Fibroblast of skin of scalp (primary cell): ENCODE data around the gene KAT6B.
A peak's percentile ranks its signal among the peaks of the same experiment; 100 is the strongest.

Experiments used
- DNase-seq: peaks from one replicate; pipeline ENCODE4 v3.0.0-alpha.2; 2013

Gene KAT6B

DNA sequence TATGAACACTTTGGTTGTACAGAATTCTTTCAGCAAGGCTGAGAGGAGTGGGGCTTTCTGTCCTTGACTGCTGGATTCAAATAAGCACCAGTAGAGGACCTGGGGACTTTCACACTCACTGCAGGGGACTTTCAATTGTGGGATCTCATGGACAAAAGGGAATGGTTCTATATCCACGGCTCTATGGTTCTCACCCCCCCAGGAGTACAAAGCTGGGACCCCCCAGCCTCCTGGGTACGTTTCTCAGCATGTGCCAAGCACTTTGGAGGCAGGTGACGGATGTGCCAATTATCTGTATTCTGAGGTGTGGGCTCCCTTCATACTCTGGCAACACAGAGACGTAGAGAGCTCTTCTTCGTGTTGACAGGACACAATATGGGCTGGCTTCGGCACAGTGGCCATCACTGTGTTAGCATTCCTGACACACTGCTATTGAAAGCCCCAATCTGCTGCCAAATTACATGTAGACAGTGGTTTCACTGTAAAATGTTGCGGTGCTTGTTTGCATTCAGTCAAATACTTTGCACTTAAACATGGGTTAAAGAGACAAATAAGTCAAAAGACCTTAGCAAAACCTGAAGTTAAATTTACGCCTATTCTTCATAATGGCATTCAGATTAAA lies 192.4 kb downstream of the KAT6B start:
- DNase-seq = no peak

DNA sequence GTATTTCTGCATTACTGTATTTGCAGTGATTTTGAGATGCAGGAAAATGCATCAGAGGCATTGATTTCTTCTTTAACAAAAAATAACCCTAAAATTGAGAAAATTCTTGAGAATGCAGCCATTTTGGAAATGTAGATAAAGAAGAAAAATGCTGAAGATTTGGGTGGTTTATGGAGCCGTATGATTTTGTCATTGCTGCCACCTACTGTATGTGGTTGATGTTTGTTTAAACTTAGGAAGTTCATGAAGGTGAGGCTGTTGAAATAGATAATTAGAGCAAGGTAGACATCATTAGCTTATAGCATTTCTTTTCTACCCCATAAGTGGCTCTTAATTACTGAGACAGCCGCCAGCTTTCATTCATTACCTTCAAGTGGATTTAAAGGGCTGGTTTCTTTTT lies 193.0 kb downstream of the KAT6B start:
- DNase-seq = peak; percentile 36

DNA sequence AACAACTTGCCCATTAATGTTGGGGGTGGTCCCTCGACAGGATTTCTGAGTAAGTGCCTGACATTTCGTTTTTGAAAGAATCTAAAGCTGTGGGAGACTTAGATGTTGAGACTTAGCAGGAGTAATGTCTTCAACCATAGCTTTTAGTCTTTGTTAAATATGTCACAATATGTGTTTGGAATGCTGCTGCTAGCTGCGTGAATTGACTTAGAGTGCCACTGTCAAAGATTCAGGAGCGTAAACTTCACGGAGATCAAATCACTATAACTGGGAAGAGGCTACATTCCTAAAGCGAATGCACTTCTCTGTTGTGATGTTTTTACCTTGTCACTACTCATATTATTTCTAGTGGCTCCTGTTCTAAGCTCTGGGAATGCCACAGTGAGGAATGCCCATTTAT lies 193.8 kb downstream of the KAT6B start:
- no peak for DNase-seq

DNA sequence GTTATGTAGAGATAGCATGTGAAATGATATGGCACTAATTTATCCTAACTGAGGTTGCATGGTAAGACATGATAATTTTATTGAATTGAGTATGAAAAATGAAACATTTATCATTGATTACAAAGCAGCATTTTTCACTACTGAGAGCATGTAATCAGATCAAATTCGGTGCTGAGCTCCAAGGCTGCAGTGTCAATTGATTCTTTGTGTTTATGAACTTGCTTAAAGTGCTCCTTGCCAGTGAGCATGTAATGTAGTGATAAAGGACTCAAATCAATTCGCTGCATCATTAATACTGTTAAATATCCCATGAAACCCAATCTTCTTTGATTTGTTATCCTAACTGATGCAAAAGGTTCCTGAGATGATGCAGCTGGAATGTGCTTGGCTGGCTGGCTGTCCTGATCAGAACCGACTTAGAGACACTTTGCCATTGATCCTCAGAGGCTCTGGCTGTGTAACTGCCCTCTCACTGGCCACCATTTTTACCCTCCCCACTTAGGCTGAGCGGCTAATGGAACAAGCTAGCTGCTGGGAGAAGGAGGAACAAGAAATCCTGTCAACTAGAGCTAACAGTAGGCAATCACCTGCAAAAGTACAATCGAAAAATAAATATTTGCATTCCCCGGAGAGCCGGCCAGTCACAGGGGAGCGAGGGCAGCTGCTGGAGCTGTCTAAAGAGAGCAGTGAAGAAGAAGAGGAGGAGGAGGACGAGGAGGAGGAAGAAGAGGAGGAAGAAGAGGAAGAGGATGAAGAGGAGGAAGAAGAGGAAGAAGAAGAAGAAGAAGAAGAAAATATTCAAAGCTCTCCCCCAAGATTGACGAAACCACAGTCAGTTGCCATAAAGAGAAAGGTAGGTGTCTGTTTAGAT lies 195.2 kb downstream of the KAT6B start:
- DNase-seq = no peak

DNA sequence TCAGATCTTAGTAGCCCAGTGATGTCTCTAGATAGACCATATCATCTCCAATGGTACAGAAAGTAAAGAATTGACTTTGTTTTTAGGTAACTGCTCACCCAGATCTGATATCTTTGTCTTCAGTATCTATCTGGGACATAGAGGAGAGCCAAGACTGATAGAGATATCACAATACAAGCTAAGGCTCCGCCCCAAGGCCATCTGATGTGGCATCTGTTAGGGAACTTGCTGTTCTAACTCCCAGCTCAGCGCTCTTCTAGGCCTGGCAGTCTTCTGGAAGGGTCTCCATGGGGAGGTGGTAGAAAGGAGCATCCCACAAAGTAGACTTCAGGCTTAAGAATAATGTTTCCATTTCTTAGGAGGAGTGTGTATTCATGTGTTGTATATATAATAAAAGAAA lies 196.7 kb downstream of the KAT6B start:
- DNase-seq = no peak

DNA sequence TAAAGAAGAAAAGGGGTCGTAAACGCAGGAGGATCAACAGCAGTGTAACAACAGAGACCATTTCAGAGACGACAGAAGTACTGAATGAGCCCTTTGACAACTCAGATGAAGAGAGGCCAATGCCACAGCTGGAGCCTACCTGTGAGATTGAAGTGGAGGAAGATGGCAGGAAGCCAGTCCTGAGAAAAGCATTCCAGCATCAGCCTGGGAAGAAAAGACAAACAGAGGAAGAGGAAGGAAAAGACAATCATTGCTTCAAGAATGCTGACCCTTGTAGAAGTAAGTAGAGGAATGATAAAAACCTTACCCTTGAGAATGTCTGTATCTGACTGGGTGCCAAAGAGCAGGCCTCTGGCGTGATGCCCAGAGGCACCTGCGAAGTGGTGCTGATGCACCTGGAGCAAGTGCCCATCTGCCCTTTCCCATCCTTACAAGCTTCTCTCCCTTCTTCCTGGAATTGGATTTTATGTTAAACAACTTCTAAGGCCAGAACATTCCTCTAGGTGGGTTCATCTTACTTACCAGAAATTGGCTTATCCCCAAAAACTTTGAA lies 198.6 kb downstream of the KAT6B start:
- no peak for DNase-seq

DNA sequence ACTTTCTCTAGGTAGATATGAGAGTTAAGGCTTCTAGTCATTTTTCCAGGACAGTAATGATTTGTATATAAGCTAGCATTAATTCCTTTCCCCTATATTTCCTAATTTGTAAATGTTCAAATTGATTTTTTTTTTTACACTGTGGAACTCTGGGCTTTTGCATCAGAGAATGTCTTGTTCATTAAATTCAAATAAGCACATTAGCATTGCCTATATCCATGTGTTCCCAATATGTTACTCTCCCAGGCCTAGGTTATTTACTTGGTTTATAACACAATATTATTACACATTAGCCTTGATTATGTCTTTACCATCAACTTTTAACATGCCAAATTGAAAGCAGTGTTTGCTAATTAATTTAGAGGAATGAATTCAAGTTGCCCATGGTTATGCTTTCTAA lies 201.6 kb downstream of the KAT6B start:
- DNase-seq = no peak

DNA sequence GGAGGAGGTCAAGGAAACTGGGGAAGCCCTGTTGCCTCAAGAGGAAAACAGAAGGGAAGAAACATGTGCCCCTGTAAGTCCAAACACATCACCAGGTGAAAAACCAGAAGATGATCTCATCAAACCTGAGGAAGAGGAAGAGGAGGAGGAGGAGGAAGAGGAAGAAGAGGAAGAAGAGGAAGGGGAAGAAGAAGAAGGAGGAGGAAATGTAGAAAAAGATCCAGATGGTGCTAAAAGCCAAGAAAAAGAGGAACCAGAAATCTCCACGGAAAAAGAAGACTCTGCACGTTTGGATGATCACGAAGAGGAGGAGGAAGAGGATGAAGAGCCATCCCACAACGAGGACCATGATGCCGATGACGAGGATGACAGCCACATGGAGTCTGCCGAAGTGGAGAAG lies 202.3 kb downstream of the KAT6B start:
- no peak for DNase-seq

DNA sequence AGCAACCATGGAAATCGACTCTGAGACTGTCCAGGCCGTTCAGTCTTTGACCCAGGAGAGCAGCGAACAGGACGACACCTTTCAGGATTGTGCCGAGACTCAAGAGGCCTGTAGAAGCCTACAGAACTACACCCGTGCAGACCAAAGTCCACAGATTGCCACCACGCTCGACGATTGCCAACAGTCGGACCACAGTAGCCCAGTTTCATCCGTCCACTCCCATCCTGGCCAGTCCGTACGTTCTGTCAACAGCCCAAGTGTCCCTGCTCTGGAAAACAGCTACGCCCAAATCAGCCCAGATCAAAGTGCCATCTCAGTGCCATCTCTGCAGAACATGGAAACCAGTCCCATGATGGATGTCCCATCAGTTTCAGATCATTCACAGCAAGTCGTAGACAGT lies 203.0 kb downstream of the KAT6B start:
- DNase-seq = no peak

DNA sequence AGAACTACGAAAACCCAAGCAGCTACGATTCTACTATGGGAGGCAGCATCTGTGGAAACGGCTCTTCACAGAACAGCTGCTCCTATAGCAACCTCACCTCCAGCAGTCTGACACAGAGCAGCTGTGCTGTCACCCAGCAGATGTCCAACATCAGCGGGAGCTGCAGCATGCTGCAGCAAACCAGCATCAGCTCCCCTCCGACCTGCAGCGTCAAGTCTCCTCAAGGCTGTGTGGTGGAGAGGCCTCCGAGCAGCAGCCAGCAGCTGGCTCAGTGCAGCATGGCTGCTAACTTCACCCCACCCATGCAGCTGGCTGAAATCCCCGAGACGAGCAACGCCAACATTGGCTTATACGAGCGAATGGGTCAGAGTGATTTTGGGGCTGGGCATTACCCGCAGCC lies 203.5 kb downstream of the KAT6B start:
- DNase-seq = no peak

DNA sequence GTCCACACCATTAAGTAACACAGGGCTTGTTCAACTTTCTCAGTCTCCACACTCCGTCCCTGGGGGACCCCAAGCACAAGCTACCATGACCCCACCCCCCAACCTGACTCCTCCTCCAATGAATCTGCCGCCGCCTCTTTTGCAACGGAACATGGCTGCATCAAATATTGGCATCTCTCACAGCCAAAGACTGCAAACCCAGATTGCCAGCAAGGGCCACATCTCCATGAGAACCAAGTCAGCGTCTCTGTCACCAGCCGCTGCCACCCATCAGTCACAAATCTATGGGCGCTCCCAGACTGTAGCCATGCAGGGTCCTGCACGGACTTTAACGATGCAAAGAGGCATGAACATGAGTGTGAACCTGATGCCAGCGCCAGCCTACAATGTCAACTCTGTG lies 204.0 kb downstream of the KAT6B start:
- no peak for DNase-seq

DNA sequence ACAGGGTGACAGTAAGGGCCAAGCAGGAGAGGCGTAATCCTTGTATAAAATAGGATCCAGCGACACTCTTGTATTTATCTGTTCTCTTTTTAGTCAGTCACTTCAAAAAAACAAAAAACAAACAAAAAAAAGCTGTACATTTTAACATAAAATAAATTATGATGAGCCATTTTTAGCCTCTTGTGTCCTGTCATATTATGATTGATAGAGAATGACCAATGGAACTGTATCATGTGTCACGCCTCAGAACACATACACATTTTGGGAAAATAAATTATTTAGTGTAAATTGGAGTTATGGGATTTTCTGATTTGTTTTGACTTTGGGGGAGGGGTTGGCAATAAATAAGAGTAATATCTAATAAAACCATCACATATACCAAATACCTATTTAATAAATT lies 205.7 kb downstream of the KAT6B start:
- DNase-seq = no peak

DNA sequence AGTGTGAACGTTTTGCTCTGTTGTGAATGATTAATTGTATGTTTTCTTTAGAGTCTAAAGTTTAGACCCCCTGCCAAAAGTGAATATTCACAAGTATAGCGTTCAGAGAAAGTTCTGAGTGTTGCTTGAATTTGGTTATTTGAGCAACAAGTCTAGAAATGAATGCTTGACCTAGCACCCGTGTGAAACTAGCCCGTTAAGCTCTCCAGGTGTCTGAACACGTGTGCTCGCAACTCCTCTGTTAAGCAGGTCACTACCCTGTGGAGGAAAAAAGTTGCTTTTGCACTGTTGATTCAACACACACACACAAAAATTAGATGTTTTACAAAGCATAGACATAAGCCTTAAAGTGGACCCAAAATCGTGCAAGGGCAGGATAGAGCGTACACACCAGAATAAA lies 206.4 kb downstream of the KAT6B start:
- no peak for DNase-seq

DNA sequence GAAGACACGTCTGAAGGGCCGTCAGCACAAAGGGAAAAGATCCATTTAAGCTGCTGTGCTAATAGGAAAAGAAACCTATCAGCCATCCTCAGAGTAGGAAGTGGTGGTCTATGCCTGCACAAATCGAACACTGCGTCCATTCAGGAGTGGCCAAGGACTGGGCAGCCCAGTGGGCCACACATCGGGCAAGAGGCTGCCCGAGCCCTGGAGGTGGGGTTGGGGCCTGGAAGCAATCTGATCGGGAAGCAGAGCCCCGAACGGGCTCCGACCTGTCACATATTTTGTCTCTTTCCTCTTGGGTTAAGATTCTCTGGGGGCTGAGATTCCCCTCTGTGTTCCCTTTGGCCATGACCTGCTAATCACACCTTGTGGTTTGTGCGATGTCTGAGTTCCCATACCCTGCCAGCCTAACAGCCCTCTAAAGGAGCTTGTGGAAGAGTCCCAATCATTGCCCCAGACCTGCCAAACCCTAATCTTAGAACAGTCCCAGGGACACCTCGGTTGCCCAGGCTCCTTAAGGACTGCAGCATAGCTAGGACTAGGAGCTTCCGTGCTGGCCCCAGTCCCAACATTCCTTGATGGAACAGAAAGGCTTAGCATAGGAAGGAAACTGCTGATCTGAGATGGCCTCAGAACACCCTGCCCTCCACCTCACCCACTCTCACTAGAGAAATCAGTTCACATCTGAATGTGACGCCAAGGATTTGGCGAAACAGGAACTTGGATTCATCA lies 207.2 kb downstream of the KAT6B start:
- DNase-seq = no peak

DNA sequence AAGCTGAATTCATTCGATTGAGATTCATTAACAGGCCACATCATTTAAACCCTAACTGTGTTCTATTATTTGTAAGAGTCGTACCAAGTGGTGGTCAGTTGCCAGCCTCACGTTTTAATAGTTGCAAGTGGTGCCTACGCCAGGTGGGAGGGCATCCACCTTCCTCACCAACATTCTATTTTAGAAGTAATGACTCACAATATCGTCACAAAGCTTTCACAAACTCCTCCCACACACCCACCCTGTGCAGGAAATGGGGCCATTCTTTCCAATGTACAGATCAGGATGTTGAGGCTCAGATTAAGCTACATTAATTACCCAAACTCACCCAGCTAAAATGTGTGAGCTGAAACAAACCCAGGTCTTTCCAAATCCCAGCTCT lies 207.7 kb downstream of the KAT6B start:
- DNase-seq = no peak

DNA sequence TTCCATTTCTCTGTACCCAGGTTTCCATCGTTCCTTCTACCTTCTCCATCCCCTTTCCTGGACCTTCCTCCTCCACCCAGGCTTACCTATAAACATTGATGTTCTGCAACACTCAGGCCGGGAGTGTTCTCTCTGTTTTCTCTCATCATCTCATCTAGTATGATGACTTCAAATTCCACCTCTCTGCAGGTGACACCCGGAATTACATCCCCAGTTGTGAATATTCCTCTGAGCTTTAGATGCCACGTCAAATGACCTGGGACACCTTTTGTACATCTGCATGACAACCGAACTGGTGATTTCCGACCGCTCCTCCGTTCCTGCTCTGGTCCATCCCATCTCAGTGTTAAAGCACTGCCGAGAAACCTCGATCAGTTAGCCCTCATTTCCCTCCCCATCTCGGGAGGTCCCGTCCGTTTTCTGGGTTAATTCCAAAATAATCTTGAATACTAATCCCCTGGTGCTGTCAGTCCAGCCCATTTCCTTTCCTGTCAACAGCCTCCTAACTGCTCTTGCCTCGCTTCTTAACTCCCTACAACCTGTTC lies 208.4 kb downstream of the KAT6B start:
- DNase-seq = no peak

DNA sequence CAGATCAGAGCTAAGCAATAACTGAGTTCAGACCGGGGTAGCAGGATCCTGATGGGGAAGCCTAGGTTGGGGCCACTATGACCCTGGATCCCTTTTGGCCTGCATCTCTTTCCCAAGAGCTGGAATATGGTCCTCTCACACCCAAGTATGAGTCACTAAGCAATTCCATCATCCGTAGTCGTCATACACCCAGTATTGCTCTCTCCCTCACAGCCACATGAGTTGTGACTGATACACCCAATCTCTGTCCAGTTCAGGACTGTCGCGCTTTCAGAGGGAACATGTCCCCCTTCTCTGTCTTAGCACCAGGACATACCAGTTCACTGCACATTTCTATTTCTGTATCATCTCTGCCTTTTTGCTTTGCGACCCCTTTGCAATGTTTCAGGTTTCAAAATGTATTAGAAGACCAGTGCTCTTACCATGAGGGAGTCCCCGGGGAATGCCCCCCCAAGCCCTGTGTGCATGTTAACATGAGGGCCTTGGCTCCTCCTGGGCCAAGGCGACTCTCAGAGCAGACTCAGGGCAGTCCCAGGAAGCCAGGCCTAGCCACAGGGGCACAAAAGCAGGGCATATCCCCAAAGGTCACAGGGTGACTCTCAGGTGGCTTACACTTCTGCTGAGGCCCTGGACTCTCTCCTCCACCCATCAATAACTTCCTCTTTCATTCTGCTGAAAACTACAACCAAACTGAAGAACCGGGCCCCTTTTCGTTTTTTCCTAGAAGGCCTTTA lies 209.7 kb downstream of the KAT6B start:
- peak; percentile 15 for DNase-seq

DNA sequence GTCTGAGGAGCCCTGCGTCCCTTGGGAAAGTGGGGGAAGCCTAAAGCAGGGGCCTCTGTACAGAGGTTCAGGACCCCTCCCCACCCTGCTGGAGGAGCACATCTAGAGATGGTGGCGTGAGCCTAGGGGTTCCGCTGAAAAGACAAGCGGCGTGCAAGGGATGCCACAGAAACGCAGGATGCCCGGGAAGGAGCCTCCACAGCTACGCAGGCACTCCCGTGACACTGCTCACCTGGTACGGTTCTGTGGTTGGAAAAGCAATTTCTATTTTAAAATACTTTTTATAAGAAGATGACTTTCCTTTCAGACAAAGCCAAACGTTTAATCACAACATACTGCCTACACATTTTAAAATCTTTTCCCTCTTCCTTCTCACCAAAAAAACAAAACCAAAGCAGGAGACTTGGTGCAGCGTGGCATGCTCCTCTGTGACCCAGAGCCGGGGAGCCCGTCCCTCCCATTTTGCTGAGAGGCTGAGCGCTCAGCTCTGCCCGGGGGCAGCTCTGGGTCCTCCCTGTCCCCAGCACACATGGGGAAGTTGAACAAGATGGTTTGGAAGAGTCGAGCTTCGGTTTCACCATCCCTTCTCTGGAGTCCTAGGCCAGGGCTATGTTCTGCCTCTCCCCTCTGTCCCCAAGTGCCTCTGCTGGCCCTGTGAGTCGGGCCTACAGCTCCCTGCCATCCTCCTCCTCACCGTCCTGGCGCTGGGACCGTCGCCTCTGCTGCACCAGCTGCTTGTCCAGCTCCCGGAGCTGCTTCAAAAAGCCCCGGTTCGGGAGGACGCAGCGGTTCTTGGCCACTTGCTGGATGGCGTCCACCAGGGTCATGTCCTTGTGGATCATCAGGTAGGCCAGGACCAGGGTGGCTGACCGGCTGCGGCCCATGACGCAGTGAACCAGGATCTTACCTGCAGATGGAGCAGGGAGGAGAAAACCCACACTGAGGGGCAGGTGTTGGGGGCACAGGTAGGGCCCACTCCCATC lies 211.1 kb downstream of the KAT6B start:
- DNase-seq = no peak

DNA sequence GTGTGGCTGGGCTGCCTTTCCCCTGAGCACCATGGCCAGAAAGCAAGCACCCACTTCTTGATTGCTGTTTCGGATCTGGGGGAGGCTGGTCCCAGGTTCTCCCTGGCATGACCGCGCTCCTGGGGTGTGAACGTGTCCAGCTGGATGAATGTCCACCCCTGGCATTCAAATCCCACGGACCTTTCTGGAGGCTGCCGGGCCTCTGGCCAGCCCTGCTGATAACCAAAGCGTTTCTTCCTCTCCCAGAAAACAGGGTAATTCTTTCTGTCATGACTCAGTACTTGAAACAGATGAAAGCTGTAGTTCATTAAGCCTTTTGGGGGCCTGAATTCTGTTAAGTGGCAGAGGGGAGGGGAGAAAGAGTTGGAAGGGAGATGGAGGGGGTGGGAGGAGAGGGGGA lies 211.9 kb downstream of the KAT6B start:
- peak; percentile 9 for DNase-seq

DNA sequence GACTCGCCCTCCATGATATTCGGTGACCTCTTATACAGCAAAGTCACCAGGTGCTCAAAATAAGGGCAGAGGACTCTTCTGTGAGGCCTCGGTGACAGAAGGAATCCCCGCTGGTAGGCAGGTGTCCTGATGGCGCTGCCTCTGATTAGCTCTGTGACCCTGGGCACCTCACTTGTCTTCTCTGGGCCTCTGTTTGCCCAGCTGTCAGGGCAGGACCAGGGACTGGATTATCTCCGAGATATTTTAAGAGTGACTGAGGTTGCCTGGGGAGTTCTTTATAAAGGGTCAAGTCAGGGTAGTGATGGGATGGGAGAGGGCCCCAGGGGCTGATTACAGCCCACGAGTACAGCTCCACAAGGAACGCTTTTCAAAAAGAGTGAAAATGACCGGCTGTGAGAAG lies 214.2 kb downstream of the KAT6B start:
- no peak for DNase-seq
